Osteoblast (primary cell): ENCODE measurements around the gene PFKL. TPM values are rescaled to one million over a fixed set of nuclear protein-coding genes. Genes with fewer than 3 reads are reported as not detected.

ENCODE experiments used
- DNase-seq: peaks from one replicate; pipeline ENCODE4 v3.0.0; 2011; ENCODE audit warnings: low spot score, mixed read lengths; ENCODE audit not compliant: insufficient read length; ENCODE audit errors: missing footprints
- H2AFZ ChIP-seq: 2 replicates; pipeline ENCODE4 v1.6.0; 2011; ENCODE audit warnings: mild to moderate bottlenecking, low read length
- H3K27ac ChIP-seq: 2 replicates; pipeline ENCODE4 v1.5.1; 2011; ENCODE audit warnings: mild to moderate bottlenecking, low read depth, low read length, moderate library complexity
- H3K27me3 ChIP-seq: 2 replicates; pipeline ENCODE4 v1.6.0; 2012; ENCODE audit warnings: mild to moderate bottlenecking, control low read depth, inconsistent platforms, low read length, moderate library complexity; ENCODE audit not compliant: insufficient read depth
- H3K36me3 ChIP-seq: 2 replicates; pipeline ENCODE4 v1.5.1; 2011; ENCODE audit warnings: mild to moderate bottlenecking, low read length, control low read depth, moderate library complexity; ENCODE audit not compliant: insufficient read depth
- H3K4me1 ChIP-seq: 2 replicates; pipeline ENCODE4 v1.5.1; 2011; ENCODE audit warnings: mild to moderate bottlenecking, low read length, control low read depth, moderate library complexity; ENCODE audit not compliant: insufficient read depth
- H3K4me2 ChIP-seq: 2 replicates; pipeline ENCODE4 v1.6.0; 2011; ENCODE audit warnings: mild to moderate bottlenecking, low read length; ENCODE audit not compliant: insufficient read depth
- H3K4me3 ChIP-seq: fragments of 200-600 bp; sonication (generic); 3 replicates; pipeline ENCODE4 v1.5.1; 2012; ENCODE audit warnings: mild to moderate bottlenecking, low read length, inconsistent platforms; ENCODE audit not compliant: insufficient read depth
- H3K79me2 ChIP-seq: 2 replicates; pipeline ENCODE4 v1.6.0; 2012; ENCODE audit warnings: mild to moderate bottlenecking, low read length, control low read depth, inconsistent platforms; ENCODE audit not compliant: insufficient read depth
- H3K9me3 ChIP-seq: 2 replicates; pipeline ENCODE4 v1.5.1; 2011; ENCODE audit warnings: low read depth, low read length, control low read depth
- H4K20me1 ChIP-seq: 2 replicates; pipeline ENCODE4 v1.6.0; 2012; ENCODE audit warnings: mild to moderate bottlenecking, low read length, control low read depth; ENCODE audit not compliant: insufficient read depth
- CTCF ChIP-seq: IDR thresholded peaks from 2 replicates; pipeline ENCODE4 v1.5.1; 2011; ENCODE audit warnings: mild to moderate bottlenecking, low read depth, low read length, moderate library complexity; ENCODE audit errors: extremely low read depth
- total RNA-seq: library from RNA; depleted of rRNA; stranded (reverse); fragments of >200 nt; gene quantifications from 2 replicates; pipeline ENCODE4 v1.2.3, GENCODE V29; 2012

PFKL gene
- total RNA-seq, 1 donor: 114 TPM

- Histone ChIP-seq H3K27ac (no peak overlapping the region), H3K4me3 (no peak overlapping the region), H3K27me3 (no peaks in the 10 kb centered on the region), H3K4me1 (no peaks in the 10 kb centered on the region), H3K9me3 (no peaks in the 10 kb centered on the region), H3K4me2 (no peak overlapping the region), H3K36me3 (no peaks in the 10 kb centered on the region), H4K20me1 (no peaks in the 10 kb centered on the region), H3K79me2 (no peaks in the 10 kb centered on the region), H2AFZ (no peak overlapping the region)
- peak; percentile 94 for DNase-seq
- TF ChIP-seq CTCF: no peak
These were observed 70.3 kb downstream of the PFKL start for GRCh38 chr21:44370027-44370735.

GRCh38 chr21:44370786-44371410 lies 71.0 kb downstream of the PFKL start:
- peak; percentile 68 for DNase-seq
- TF ChIP-seq CTCF: no peak
- Histone ChIP-seq H3K4me1 (no peaks in the 10 kb centered on the region), H3K9me3 (no peaks in the 10 kb centered on the region), H3K79me2 (no peaks in the 10 kb centered on the region), H3K4me3 (no peak overlapping the region), H2AFZ (no peak overlapping the region), H3K27ac (no peak overlapping the region), H4K20me1 (no peaks in the 10 kb centered on the region), H3K36me3 (no peaks in the 10 kb centered on the region), H3K4me2 (no peak overlapping the region), H3K27me3 (peaks cover 2% of the 10 kb centered on the region)

- Histone ChIP-seq H3K4me1 (no peaks in the 10 kb centered on the region), H3K9me3 (no peaks in the 10 kb centered on the region), H3K4me2 (no peak overlapping the region), H3K79me2 (no peaks in the 10 kb centered on the region), H3K36me3 (no peaks in the 10 kb centered on the region), H3K27me3 (peaks cover 2% of the 10 kb centered on the region), H3K4me3 (no peak overlapping the region), H2AFZ (no peak overlapping the region), H4K20me1 (no peaks in the 10 kb centered on the region), H3K27ac (no peak overlapping the region)
- TF ChIP-seq CTCF: no peak
- no peak for DNase-seq
These were observed 71.7 kb downstream of the PFKL start for GRCh38 chr21:44371596-44371995.

- H3K27me3 ChIP-seq: peaks cover 2% of the 10 kb centered on the region
- no peak overlapping the region for H3K4me2 ChIP-seq
- H2AFZ ChIP-seq: no peak overlapping the region
- H3K4me1 ChIP-seq: no peaks in the 10 kb centered on the region
- peak; percentile 11 for DNase-seq
- no peaks in the 10 kb centered on the region for H3K79me2 ChIP-seq
- H3K9me3 ChIP-seq: no peaks in the 10 kb centered on the region
- no peaks in the 10 kb centered on the region for H4K20me1 ChIP-seq
- TF ChIP-seq CTCF: no peak
- H3K4me3 ChIP-seq: no peak overlapping the region
- no peak overlapping the region for H3K27ac ChIP-seq
- H3K36me3 ChIP-seq: no peaks in the 10 kb centered on the region
These were observed 72.8 kb downstream of the PFKL start for GRCh38 chr21:44372616-44373015.
